Stimulated activated CD8-positive, alpha-beta memory T cell treated with anti-CD3 and anti-CD28 coated beads, Interleukin-2, amount 100 ng/mL, for 48 hours (primary cell): ENCODE data around the gene MAP1LC3B2.

Source experiments
- DNase-seq, 2 donors: peaks; one replicate each; pipeline ENCODE4 v3.0.0-alpha.2; 2020; ENCODE audit warnings: low read depth in 2 of 2

The MAP1LC3B2 gene

GRCh38 chr12:116537101-116537904, 21.9 kb upstream of the MAP1LC3B2 start:
- no peak for DNase-seq

GRCh38 chr12:116538076-116538591, 21.0 kb upstream of the MAP1LC3B2 start:
- no peak for DNase-seq

DNA sequence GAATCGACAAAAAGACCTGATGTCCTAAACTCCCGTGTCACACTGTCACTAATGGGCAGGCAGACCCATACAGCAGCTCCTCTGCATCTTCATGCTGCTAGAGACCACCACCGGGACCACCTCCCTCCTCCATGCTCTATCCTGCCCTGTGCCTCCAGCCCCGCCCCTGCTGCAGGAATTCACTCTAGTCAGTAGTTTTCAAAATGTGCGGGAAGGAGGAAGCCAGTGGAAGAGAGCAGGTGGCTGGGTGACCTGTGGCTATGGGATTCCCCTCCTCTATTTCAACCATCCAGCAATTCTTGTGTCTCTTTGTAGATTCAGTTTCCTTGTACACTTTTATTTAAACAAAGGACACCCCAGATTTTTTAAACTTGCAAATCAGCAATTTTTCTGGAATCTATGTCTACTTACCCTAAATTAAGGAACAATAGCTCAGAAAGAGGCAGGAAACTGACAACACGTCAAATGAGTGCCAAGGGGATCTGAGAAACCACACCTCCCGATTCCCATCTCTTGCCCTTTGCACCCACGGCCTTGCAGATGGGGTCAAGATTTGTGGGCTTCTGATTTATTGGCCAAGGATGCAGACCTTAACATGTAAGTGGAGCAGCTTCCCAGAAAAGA, 20.4 kb upstream of the MAP1LC3B2 start:
- DNase-seq, result no peak

GRCh38 chr12:116539361-116539771, 19.8 kb upstream of the MAP1LC3B2 start:
- DNase-seq, result no peak

DNA sequence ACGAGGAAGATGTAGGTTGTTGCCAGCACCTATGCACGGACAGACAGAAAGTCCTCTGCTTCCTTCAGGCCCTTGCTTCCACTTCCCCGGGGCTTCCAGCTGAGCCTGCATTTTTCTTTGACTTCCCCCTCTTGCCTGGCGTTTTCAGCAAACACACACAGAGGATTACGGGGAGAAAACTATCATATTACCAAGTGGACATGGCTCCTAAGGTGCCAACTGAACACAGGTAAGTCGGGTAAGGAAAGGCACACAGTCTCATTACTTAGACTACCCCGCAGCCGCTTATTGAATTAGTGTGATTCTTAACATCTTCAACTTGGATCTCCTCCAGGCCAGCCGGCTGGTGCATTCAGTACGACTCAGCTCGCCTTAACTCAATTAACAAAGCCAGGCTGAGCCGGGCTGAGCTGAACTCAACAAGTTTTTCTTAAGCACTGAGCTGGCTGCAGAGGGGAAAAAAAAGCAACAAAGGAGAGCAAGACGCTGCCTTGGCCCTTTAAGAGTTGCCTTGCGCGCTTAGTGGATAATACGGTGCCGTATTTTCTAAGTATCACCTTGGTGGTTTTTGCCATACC, 19.2 kb upstream of the MAP1LC3B2 start:
- no peak for DNase-seq

- DNase-seq, result no peak
Measured at GRCh38 chr12:116540622-116541152, 18.5 kb upstream of the MAP1LC3B2 start.

GRCh38 chr12:116541547-116542344, 17.4 kb upstream of the MAP1LC3B2 start:
- no peak for DNase-seq

DNA sequence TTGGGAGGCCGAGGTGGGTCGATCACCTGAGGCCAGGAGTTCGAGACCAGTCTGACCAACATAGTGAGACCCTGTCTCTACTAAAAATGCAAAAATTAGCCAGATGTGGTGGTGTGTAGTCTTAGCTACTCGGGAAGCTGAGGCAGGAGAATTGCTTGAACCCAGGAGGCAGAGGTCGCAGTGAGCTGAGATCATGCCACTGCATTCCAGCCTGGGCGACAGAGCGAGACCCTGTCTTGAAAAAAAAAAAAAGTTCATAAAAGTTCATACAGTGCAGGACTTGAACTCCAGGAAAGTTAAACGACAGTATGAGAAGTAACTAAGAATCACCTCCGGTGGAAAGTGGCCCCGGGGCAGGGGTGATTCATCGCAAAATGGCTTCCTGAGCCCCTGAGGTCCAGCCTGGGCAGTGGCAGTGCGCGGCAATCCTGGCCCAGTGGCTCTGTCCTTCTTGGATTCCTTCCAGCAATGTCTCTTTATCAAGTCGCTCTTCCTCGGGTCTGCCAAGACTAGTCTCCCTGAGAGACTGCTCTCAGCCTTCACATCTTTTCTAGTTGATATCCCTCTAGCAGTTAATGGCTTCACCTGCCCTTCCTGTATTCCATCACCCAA, 16.7 kb upstream of the MAP1LC3B2 start:
- no peak for DNase-seq

- no peak for DNase-seq
Measured at GRCh38 chr12:116544656-116545055, 14.5 kb upstream of the MAP1LC3B2 start.

- DNase-seq, result no peak
Measured at GRCh38 chr12:116545144-116545543, 14.0 kb upstream of the MAP1LC3B2 start.

DNA sequence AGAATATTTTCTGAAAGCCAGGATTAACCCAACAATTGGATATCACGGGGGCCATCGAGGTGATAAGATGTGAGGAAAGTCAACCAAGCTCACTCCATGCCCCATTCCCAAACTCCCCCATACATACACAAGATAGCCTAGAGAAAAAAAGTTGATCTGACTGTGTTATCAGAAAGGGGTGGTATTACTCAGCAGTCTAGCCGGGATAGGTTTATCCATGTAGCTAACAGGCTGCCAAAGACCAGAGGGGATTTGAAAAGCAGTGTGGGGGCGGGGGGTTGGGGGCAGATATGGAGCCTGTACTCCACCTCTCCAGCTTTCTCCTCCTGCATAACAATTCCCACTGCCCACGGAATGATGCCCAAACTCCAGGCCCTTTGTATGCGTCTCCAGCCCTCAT, 13.2 kb upstream of the MAP1LC3B2 start:
- no peak for DNase-seq

DNA sequence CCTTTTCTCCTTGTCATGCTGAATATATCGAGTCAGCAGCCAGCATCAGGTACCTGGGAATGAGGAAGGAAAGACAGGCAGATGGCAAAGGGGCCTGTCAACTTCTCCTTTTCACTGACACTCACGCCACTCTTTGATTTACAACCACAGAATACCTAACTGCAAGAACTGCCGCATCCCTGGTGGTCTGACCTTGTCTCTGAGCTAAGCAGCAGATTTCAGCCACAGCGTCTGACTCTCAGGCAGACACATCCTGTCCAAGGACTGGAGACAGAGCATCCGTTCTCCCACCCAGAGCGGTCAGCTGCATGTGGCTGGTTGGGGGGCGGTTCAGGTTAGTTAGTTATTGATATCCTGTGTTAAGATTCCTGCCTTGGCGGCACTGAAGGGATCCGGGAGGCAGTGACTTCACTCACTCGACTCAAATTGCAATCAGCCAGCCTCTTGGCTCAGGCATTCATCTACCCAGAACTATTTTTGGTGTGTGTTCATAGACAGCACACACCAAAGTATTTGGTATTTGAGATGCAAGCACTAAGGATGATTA, 11.2 kb upstream of the MAP1LC3B2 start:
- DNase-seq, result no peak

GRCh38 chr12:116549993-116550392, 9.2 kb upstream of the MAP1LC3B2 start:
- no peak for DNase-seq

- DNase-seq, result no peak
Measured at GRCh38 chr12:116551151-116551550, 8.0 kb upstream of the MAP1LC3B2 start.

DNA sequence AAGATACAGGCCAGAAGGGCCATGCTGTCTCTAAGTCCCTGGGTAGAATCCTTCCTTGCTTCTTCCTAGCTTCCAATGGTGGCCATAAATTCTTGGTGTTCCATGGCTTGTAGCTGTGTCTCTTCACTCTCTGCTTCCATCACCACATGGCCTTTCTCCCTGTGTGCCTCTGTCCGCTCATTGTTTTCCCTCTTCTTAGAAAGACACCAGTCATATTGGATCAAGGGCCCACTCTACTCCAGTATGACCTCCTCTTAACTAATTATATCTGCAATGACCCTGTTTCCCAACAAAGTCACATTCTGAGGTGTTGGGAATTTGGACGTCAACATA, 7.6 kb upstream of the MAP1LC3B2 start:
- DNase-seq, result no peak

GRCh38 chr12:116551952-116552772, 7.0 kb upstream of the MAP1LC3B2 start:
- no peak for DNase-seq

DNA sequence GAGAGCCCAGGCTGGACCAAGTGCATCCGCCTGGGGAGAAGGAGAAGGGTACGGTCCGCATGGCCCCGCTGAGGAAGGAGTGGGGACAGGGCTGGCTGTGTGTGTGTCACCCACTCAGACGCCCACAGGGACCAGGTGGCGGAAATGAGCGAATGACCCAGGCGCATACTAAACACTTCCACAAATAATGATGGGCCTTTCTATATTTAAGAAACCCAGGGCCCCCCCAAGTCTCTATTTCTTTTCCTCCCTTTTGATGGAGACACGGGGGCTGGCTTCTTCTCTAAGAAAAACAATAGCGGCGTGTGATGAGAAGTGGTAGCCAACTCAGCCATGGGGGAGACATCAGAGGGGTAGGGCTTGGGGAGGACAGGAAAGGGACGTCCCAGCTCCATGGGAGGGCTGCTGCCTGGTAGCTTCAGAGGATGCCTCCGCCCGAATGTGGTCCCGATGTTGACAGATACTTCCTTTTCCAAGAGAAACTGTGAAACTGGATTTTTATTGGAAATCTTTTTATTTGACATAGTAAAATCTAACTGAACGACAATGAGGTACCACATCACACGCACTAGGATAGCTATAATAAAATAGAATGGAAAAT, 6.3 kb upstream of the MAP1LC3B2 start:
- DNase-seq, result no peak

- no peak for DNase-seq
Measured at GRCh38 chr12:116556356-116556952, 2.7 kb upstream of the MAP1LC3B2 start.

GRCh38 chr12:116556964-116557698, 2.0 kb upstream of the MAP1LC3B2 start:
- DNase-seq, result no peak
